Tibial nerve (tissue), 4 donors: ENCODE results near the gene ZFAND2B. TPM values are rescaled to one million over a fixed set of nuclear protein-coding genes. Genes with fewer than 3 reads are reported as not detected.

Experiments
- DNase-seq, 2 donors: peaks; one replicate each; pipeline ENCODE4 v3.0.0-alpha.2; 2019; ENCODE audit warnings: low spot score in 2 of 2
- H3K27ac ChIP-seq, 4 donors: fragments of 200-600 bp; sonication (generic) in 3 of 4; one replicate each; pipeline ENCODE4 v1.5.1; 2017 to 2019; ENCODE audit warnings: mild to moderate bottlenecking in 1 of 4
- H3K27me3 ChIP-seq, 2 donors: fragments of 200-600 bp; sonication (generic) in 1 of 2; one replicate each; pipeline versions ENCODE4 v1.5.1 to v1.6.0; 2017 to 2019
- H3K36me3 ChIP-seq, 3 donors: fragments of 200-600 bp; sonication (generic); one replicate each; pipeline ENCODE4 v1.5.1; 2018 to 2019
- H3K4me1 ChIP-seq, 4 donors: fragments of 200-600 bp; sonication (generic) in 3 of 4; one replicate each; pipeline ENCODE4 v1.5.1; 2017 to 2019
- H3K4me3 ChIP-seq, 4 donors: fragments of 200-600 bp; sonication (generic) in 3 of 4; one replicate each; pipeline ENCODE4 v1.5.1; 2017 to 2019; ENCODE audit warnings: mild to moderate bottlenecking in 1 of 4, moderate library complexity in 1 of 4
- H3K9me3 ChIP-seq, 4 donors: fragments of 200-600 bp; sonication (generic) in 3 of 4; one replicate each; pipeline ENCODE4 v1.5.1; 2017 to 2019
- EP300 ChIP-seq, 2 donors: sonication (generic); formaldehyde crosslinking; IDR thresholded peaks; one replicate each; pipeline ENCODE4 v1.6.1; 2017; ENCODE audit warnings: antibody characterized with exemption in 2 of 2, mild to moderate bottlenecking in 1 of 2
- POLR2A ChIP-seq, 2 donors: fragments of 450-650 bp; IDR thresholded peaks; one replicate each; pipeline ENCODE4 v1.6.1; 2017; ENCODE audit warnings: antibody characterized with exemption in 2 of 2, mild to moderate bottlenecking in 2 of 2, moderate library complexity in 2 of 2
- WGBS, 2 donors: methylation state at CpG; one replicate each; pipeline ENCODE4 v1.1.5; 2018; 5-methylcytosine and 5-hydroxymethylcytosine counted together
- total RNA-seq, 4 donors: library from RNA; depleted of rRNA; stranded (reverse); fragments of >200 nt; gene quantifications; one replicate each; pipeline ENCODE4 v1.1.0, GENCODE V29; 2016
- TF ChIP-seq, protein P1 (sequence below), 5 experiments: fragments of 200-600 bp in 3 of 5; fragments of 450-650 bp in 2 of 5; sonication (generic) in 3 of 5; IDR thresholded peaks; one replicate each; pipeline ENCODE4 v1.5.1; 2016 to 2019; ENCODE audit warnings: antibody characterized with exemption in 5 of 5, mild to moderate bottlenecking in 3 of 5, moderate library complexity in 2 of 5

Gene ZFAND2B
- total RNA-seq, 4 donors from 2014 or later = 30.3 to 58.8 (median 50.5) TPM

DNA sequence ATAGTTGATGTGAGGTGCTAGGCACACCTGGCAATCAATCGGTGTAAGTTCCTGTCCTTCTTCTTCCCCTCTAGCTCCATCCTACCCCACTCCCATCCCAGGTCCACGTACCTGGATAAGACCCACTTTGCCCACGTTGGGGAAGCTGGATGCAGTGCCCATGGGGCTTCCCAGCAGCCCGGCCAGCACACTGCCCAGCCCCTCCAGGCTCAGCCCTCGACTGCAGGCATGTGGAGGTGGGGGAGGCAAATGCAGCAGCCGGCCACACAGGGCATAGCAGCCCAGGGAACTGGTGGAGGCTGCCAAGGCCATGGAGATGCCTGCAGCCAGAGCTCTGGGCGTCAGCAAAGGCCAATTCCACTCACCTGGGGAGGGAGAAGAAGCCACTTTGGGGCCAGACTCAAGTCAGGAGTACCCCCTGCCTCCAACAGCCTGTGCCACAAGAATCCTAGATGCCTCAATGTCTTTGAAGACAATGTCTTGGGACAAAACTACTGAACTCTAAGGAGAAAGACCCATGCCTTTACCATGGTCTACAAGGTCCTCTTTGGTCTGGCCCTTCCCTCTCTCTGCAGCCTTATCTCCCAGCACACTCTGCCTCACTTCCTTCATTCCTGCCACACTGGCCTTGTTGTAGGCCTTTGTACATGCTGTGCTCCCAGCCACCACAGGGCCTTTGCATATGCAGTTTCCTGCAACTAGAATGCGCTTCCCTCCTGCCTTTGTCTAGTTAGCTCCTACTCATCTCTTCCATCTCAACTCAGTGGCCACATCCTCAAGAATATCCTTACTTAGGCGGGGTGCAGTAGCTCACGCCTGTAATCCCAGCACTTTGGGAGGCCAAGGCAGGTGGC is 41.3 kb upstream of the ZFAND2B start:
- H3K36me3 ChIP-seq = no peaks in the 10 kb centered on the region
- H3K9me3 ChIP-seq = no peaks in the 10 kb centered on the region
- H3K27me3 ChIP-seq = no peaks in the 10 kb centered on the region
- H3K27ac ChIP-seq = no peak overlapping the region
- no peak for DNase-seq
- no peak overlapping the region for H3K4me3 ChIP-seq
- TF ChIP-seq POLR2A (IDR thresholded peaks at IDR 0.05) (no peak), EP300 (IDR thresholded peaks at IDR 0.05) (no peak)
- WGBS, 2 donors = 76 to 80% methylated on average over 10 of the region's 10 CpGs
- H3K4me1 ChIP-seq = peaks cover 0 to 8% (median 6%) of the 10 kb centered on the region in 4 donors

DNA sequence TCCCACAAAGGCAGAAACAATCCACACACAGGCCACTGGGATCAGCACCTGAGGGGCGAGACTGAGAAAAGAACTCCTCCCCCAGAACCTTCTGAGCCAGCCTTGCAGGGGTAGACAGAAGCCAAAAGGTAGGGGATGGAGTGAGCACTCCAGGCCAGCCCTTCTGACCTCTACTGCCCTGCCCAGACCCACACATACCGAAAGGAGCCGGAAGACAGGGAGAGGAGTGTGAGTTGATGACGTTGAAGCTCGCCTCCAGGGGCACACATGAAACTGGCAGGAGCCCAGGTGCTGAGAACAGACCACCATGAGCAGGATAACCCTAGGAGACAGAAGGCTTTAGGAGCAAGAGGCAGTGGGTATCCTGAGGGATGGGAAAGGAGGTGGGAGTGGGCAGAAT is 38.6 kb upstream of the ZFAND2B start:
- Histone ChIP-seq H3K27me3 (no peaks in the 10 kb centered on the region), H3K36me3 (peaks cover 0 to 13% (median 8%) of the 10 kb centered on the region in 3 donors), H3K4me3 (no peak overlapping the region), H3K9me3 (no peaks in the 10 kb centered on the region), H3K27ac (peak overlapping the region in 1 of 4 donors; percentile 7), H3K4me1 (peaks cover 0 to 21% (median 9%) of the 10 kb centered on the region in 4 donors)
- TF ChIP-seq, protein P1, sequence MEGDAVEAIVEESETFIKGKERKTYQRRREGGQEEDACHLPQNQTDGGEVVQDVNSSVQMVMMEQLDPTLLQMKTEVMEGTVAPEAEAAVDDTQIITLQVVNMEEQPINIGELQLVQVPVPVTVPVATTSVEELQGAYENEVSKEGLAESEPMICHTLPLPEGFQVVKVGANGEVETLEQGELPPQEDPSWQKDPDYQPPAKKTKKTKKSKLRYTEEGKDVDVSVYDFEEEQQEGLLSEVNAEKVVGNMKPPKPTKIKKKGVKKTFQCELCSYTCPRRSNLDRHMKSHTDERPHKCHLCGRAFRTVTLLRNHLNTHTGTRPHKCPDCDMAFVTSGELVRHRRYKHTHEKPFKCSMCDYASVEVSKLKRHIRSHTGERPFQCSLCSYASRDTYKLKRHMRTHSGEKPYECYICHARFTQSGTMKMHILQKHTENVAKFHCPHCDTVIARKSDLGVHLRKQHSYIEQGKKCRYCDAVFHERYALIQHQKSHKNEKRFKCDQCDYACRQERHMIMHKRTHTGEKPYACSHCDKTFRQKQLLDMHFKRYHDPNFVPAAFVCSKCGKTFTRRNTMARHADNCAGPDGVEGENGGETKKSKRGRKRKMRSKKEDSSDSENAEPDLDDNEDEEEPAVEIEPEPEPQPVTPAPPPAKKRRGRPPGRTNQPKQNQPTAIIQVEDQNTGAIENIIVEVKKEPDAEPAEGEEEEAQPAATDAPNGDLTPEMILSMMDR (IDR thresholded peaks at IDR 0.05) = no peak
- no peak for TF ChIP-seq EP300 (IDR thresholded peaks at IDR 0.05)
- TF ChIP-seq POLR2A (IDR thresholded peaks at IDR 0.05) = no peak
- 58 to 62% methylated on average over 5 of the region's 5 CpGs for whole genome bisulfite sequencing, 2 donors
- no peak for DNase-seq

DNA sequence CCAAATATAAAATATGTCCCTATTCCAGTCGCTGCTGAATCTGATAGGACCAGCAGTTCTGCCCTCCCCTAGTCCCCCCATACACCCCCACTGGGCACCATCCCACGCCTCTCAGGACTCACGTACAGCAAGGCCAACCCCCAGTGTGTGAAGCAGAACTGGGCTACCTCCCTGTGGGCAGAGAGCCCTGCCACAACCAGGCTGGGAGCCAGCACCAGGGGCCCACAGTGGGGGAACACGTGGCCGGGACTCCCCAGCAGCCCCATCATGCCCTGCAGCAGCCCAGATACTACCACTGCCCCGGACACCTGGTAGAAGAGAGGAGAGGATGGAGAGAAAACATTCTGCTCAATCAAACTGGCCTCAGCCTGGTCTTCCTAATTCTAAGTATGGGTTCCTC is 38.1 kb upstream of the ZFAND2B start:
- DNase-seq = no peak
- Histone ChIP-seq H3K27me3 (no peaks in the 10 kb centered on the region), H3K4me3 (no peak overlapping the region), H3K4me1 (peaks cover 0 to 21% (median 9%) of the 10 kb centered on the region in 4 donors), H3K9me3 (no peaks in the 10 kb centered on the region), H3K36me3 (peaks cover 0 to 18% (median 13%) of the 10 kb centered on the region in 3 donors), H3K27ac (peak overlapping the region in 1 of 4 donors; percentile 7)
- WGBS, 2 donors = 53 to 59% methylated on average over 6 of the region's 6 CpGs
- TF ChIP-seq POLR2A (IDR thresholded peaks at IDR 0.05) (no peak), EP300 (IDR thresholded peaks at IDR 0.05) (no peak)
- TF ChIP-seq, protein P1 (IDR thresholded peaks at IDR 0.05) = no peak

DNA sequence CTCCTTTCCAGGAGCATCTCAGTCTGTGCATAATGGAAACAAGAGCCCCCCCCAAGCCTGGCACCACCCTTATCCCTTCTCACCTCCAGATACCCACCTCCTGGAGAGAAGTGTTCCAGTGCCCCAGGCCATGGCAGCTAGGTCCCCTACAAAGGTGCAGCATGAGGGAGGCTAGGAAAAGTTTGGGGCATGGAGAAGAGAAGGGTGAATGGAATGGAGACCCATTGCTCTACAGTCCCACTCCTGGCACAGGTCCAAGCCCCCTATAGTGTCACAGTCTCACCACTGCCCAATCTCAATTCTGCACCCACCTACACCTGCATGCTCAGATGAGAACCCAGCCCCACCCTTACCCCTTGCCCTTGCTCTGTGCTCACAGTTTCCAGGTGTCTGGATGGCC is 37.6 kb upstream of the ZFAND2B start:
- no peak for TF ChIP-seq POLR2A (IDR thresholded peaks at IDR 0.05)
- TF ChIP-seq EP300 (IDR thresholded peaks at IDR 0.05) = no peak
- TF ChIP-seq, protein P1 (IDR thresholded peaks at IDR 0.05) = no peak

DNA sequence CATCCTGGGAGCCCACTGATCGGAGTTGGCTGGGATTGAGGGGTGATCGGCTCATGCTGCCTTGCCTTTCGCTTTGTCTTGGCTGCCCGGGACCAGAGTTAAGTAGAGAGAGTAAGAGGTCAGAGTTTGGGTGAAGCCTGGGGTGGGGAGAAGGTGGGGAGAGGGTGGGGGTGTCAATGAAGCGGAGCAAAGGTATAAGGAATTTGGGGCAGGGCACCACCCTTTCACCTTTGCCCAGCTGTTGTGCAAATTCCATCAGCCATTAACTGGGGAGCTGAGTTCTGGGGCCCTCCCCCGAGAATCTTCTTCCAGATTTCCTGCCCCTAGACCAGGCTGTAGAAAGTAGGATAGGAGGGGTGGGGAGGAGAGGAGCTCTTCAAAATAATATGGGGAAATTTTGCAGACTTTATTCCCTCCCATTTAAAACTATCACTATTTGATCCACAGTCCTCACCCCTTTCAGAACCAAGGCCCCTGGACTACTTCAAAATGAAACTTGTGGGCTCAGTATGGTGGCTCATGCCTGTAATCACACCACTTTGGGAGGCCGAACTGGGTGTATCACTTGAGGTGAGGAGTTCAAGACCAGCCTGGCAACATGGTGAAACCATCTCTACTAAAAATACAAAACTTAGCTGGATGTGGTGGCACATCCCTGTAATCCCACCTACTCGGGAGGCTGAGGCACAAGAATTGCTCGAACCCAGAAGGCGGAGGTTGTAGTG is 36.5 kb upstream of the ZFAND2B start, which contains the start of gene SLC23A3:
SLC23A3 (minus strand) TSS at position 100 of the 725 bp plus-strand sequence; CDS start at position 55, 45 bp downstream.
- Histone ChIP-seq H3K4me1 (peaks cover 0 to 27% (median 12%) of the 10 kb centered on the region in 4 donors), H3K9me3 (no peaks in the 10 kb centered on the region), H3K27me3 (no peaks in the 10 kb centered on the region), H3K4me3 (no peak within 1 kb of the TSS), H3K36me3 (peaks cover 0 to 34% (median 19%) of the 10 kb centered on the region in 3 donors), H3K27ac (peak within 1 kb of the TSS; percentile 50 to 94 (median 74))
- 83 to 85% methylated on average over 10 of the region's 10 CpGs for WGBS, 2 donors
- TF ChIP-seq EP300 (IDR thresholded peaks at IDR 0.05) (no peak), POLR2A (IDR thresholded peaks at IDR 0.05) (no peak)
- TF ChIP-seq, protein P1 (IDR thresholded peaks at IDR 0.05) = no peak
- peak in 1 of 2 donors; percentile 3 for DNase-seq

More for the DNA sequence above, 37.6 kb upstream of the ZFAND2B start:
- no peak overlapping the region for H3K27ac ChIP-seq
- H3K9me3 ChIP-seq = no peaks in the 10 kb centered on the region
- no peaks in the 10 kb centered on the region for H3K27me3 ChIP-seq
- no peak overlapping the region for H3K4me3 ChIP-seq
- peaks cover 0 to 21% (median 9%) of the 10 kb centered on the region in 4 donors for H3K4me1 ChIP-seq
- DNase-seq = no peak
- H3K36me3 ChIP-seq = peaks cover 0 to 22% (median 13%) of the 10 kb centered on the region in 3 donors
